ENCODE measurements around the gene TMEM95. TPM values are rescaled to one million over a fixed set of nuclear protein-coding genes. Genes with fewer than 3 reads are reported as not detected.

TMEM95 gene
- total RNA-seq, 2 experiments from 2014 or later, result not detected

Other genes with a start within 250 kb of the TMEM95 start
- not detected for gene ASGR2, start 240.3 kb upstream of the TMEM95 start, total RNA-seq
- gene ASGR1, start 175.8 kb upstream of the TMEM95 start, total RNA-seq, result under 1 TPM; 0.35 to 0.38 TPM
- gene DLG4, start 135.3 kb upstream of the TMEM95 start, total RNA-seq, result 1 to 10 TPM; 4.9 to 5.3 TPM
- 100 to 1,000 TPM; 411 to 423 TPM for gene ACADVL, start 135.2 kb upstream of the TMEM95 start, total RNA-seq
- 10 to 100 TPM; 52.7 to 62.0 TPM for gene DVL2, start 120.6 kb upstream of the TMEM95 start, total RNA-seq
- gene PHF23, start 115.7 kb upstream of the TMEM95 start, total RNA-seq, result 10 to 100 TPM; 42.1 to 53.2 TPM
- 100 to 1,000 TPM; 207 to 231 TPM for gene GABARAP, start 112.7 kb upstream of the TMEM95 start, total RNA-seq
- 100 to 1,000 TPM; 162 to 192 TPM for gene CTDNEP1, start 103.4 kb upstream of the TMEM95 start, total RNA-seq
- gene ELP5, start 102.9 kb upstream of the TMEM95 start, total RNA-seq, result 10 to 100 TPM; 56.5 to 70.4 TPM
- gene CLDN7, start 92.7 kb upstream of the TMEM95 start, total RNA-seq, result 1 to 10 TPM in 1 of 2 experiments, under 1 TPM in 1; 0.66 to 1.9 TPM
- gene SLC2A4, start 73.4 kb upstream of the TMEM95 start, total RNA-seq, result not detected
- 1 to 10 TPM in 1 of 2 experiments, under 1 TPM in 1; 0.35 to 1.4 TPM for gene YBX2, start 60.5 kb upstream of the TMEM95 start, total RNA-seq
- gene EIF5A, start 47.5 kb upstream of the TMEM95 start, total RNA-seq, result 100 to 1,000 TPM; 575 to 853 TPM
- gene GPS2, start 39.8 kb upstream of the TMEM95 start, total RNA-seq, result 10 to 100 TPM; 83.7 to 85.1 TPM
- gene NEURL4, start 25.8 kb upstream of the TMEM95 start, total RNA-seq, result 10 to 100 TPM; 43.7 to 44.8 TPM
- gene ACAP1, start 18.6 kb upstream of the TMEM95 start, total RNA-seq, result 100 to 1,000 TPM; 594 to 712 TPM
- 1 to 10 TPM; 6.0 to 6.1 TPM for gene KCTD11, start 3.0 kb upstream of the TMEM95 start, total RNA-seq
- gene TNK1, start 25.9 kb downstream of the TMEM95 start, total RNA-seq, result under 1 TPM; 0.54 to 0.61 TPM
- gene PLSCR3, start 39.4 kb downstream of the TMEM95 start, total RNA-seq, result 10 to 100 TPM; 65.5 to 74.2 TPM
- gene TMEM256, start 48.9 kb downstream of the TMEM95 start, total RNA-seq, result 10 to 100 TPM; 47.5 to 56.1 TPM
- 1 to 10 TPM; 2.0 to 3.5 TPM for gene NLGN2, start 52.7 kb downstream of the TMEM95 start, total RNA-seq
- not detected for gene SPEM1, start 65.2 kb downstream of the TMEM95 start, total RNA-seq
- gene SPEM2, start 70.5 kb downstream of the TMEM95 start, total RNA-seq, result not detected
- not detected for gene SPEM3, start 73.7 kb downstream of the TMEM95 start, total RNA-seq
- gene TMEM102, start 80.3 kb downstream of the TMEM95 start, total RNA-seq, result 10 to 100 TPM; 13.9 to 16.7 TPM
- gene FGF11, start 84.4 kb downstream of the TMEM95 start, total RNA-seq, result 1 to 10 TPM; 3.6 to 4.1 TPM
- 10 to 100 TPM; 10.4 to 13.1 TPM for gene CHRNB1, start 89.9 kb downstream of the TMEM95 start, total RNA-seq
- 10 to 100 TPM; 24.5 to 27.7 TPM for gene ZBTB4, start 124.5 kb downstream of the TMEM95 start, total RNA-seq
- gene SLC35G6, start 126.3 kb downstream of the TMEM95 start, total RNA-seq, result not detected
- 100 to 1,000 TPM; 198 to 228 TPM for gene POLR2A, start 129.2 kb downstream of the TMEM95 start, total RNA-seq
- 10 to 100 TPM; 52.8 to 59.4 TPM for gene TNFSF12, start 193.9 kb downstream of the TMEM95 start, total RNA-seq
- gene TNFSF13, start 203.6 kb downstream of the TMEM95 start, total RNA-seq, result 1 to 10 TPM; 2.2 to 2.5 TPM
- 10 to 100 TPM; 55.7 to 70.9 TPM for gene SENP3, start 206.8 kb downstream of the TMEM95 start, total RNA-seq
- gene CD68, start 224.5 kb downstream of the TMEM95 start, total RNA-seq, result 10 to 100 TPM in 1 of 2 experiments, 1 to 10 TPM in 1; 10.0 to 26.7 TPM
- gene MPDU1, start 228.7 kb downstream of the TMEM95 start, total RNA-seq, result 10 to 100 TPM; 57.6 to 76.9 TPM
- gene SOX15, start 234.9 kb downstream of the TMEM95 start, total RNA-seq, result under 1 TPM; 0.21 to 0.35 TPM